AG04449 (cell line): ENCODE results near the gene PIGP.
"Not testable (repeated sequence)": the region's sequence is repeated elsewhere in the genome, so short reads cannot be mapped to it uniquely, and the experiment has no call there.

ENCODE experiments used
- CTCF ChIA-PET: fragments of 350-600 bp; formaldehyde crosslinking; extraction: SDS; loops from one replicate; lab custom pipeline; 2021; ENCODE audit warnings: antibody characterized with exemption; lab: Yijun Ruan, JAX
- POLR2A ChIA-PET: fragments of 400-600, 350-600 bp; formaldehyde crosslinking; extraction: SDS; loops from one replicate; lab custom pipeline; 2020; ENCODE audit warnings: antibody characterized with exemption, inconsistent platforms; lab: Yijun Ruan, JAX
- DNase-seq: peaks from one replicate; pipeline ENCODE4 v3.0.0-alpha.2; 2010; ENCODE audit warnings: low read depth, low spot score
- H3K4me3 ChIP-seq: 2 replicates; pipeline ENCODE4 v1.5.1; 2011; ENCODE audit warnings: low read depth, mild to moderate bottlenecking, control low read depth, low read length
- TF ChIP-seq, protein P1 (sequence below): IDR thresholded peaks from one replicate; pipeline ENCODE4 v1.5.1; 2011; ENCODE audit warnings: mild to moderate bottlenecking, moderate library complexity, low read length, control low read depth, inconsistent platforms; ENCODE audit not compliant: insufficient read depth; ENCODE audit errors: missing control alignments

PIGP gene

DNA sequence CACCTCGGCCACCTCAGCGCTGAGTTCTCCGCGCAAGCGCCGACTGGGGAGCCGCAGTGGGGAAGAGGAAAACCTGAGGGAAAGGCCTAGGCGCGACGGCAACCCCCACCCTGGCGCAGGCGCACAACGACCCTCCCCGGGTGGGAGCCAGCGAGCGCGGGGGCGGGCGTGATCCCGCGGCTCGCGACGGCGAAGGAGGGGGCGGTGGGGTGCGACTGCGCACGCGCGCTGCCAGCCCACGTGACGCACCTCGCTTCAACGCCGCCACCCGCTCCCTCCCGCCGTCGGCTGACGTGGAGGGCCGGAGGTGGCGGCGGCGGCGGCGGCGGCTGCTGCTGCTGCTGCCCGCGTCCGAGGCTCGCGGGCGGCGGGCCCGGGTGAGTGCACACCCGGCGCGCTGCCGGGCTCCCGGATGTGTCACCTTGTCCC is at the start of gene PIGP, which contains the start of gene TTC3:
Gene PIGP (minus strand): TSS at position 84 of the 429 bp plus-strand sequence. CDS start 556 bp downstream, outside the sequence.
Gene TTC3 (plus strand): TSS at position 267 of the 429 bp plus-strand sequence. CDS start 14,004 bp downstream, outside the sequence.
- DNase-seq = no peak
- ChIA-PET CTCF (no interaction called here), POLR2A (no interaction called here)
- TF ChIP-seq, protein P1, sequence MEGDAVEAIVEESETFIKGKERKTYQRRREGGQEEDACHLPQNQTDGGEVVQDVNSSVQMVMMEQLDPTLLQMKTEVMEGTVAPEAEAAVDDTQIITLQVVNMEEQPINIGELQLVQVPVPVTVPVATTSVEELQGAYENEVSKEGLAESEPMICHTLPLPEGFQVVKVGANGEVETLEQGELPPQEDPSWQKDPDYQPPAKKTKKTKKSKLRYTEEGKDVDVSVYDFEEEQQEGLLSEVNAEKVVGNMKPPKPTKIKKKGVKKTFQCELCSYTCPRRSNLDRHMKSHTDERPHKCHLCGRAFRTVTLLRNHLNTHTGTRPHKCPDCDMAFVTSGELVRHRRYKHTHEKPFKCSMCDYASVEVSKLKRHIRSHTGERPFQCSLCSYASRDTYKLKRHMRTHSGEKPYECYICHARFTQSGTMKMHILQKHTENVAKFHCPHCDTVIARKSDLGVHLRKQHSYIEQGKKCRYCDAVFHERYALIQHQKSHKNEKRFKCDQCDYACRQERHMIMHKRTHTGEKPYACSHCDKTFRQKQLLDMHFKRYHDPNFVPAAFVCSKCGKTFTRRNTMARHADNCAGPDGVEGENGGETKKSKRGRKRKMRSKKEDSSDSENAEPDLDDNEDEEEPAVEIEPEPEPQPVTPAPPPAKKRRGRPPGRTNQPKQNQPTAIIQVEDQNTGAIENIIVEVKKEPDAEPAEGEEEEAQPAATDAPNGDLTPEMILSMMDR = no peak
- peak within 1 kb of the TSS; percentile 96 for H3K4me3 ChIP-seq

DNA sequence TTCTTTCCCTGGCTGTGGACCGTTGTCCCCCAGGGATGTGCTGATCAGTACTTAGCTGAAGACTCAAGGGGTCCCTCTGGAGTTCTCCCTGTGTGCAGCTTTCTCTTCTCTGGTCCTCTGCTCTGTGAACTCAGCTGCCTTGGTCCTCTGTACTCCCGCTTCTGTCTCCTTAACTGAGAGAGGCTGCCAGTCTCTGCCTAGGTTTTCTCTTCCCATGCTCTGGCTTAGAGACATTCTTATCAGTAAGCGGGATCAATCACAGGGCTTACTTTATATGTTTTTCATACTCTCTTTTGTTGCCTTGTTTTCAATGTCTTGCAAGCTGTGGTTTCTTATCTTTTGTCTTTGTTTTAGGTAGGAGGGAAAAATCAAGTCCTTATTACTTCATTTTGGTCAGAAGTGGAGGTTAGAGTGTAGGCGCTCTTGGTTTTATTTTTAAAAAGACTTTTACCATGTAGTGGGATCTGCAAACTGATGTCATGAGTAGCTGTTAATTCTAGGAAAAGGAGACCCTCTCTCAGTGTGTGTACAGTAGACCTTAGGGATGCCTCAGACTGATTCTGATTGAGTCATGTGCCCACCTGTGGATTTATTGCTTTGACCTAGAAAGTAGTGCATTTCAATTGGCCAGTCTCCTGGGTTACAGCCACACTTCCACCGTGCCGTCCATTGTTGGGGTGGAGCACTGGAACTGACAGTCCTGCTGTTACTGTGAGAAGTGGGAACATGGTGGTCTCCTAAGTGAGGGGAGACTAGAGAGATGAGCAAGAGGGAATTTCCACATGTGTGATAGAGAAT is 46.7 kb upstream of the PIGP start:
- TF ChIP-seq, protein P1 = no peak
- H3K4me3 ChIP-seq = no peak overlapping the region
- ChIA-PET POLR2A (interaction anchor here (0.7 kb wide), 1 partner anchor 11 kb away, joined by 3 read pairs; no protein-coding TSS in a partner anchor), CTCF (interaction anchor here (0.6 to 1.8 kb wide), 4 partner anchors 22 to 143 kb away, joined by 3 to 4 read pairs (median 4); no protein-coding TSS in a partner anchor)
- no peak for DNase-seq

DNA sequence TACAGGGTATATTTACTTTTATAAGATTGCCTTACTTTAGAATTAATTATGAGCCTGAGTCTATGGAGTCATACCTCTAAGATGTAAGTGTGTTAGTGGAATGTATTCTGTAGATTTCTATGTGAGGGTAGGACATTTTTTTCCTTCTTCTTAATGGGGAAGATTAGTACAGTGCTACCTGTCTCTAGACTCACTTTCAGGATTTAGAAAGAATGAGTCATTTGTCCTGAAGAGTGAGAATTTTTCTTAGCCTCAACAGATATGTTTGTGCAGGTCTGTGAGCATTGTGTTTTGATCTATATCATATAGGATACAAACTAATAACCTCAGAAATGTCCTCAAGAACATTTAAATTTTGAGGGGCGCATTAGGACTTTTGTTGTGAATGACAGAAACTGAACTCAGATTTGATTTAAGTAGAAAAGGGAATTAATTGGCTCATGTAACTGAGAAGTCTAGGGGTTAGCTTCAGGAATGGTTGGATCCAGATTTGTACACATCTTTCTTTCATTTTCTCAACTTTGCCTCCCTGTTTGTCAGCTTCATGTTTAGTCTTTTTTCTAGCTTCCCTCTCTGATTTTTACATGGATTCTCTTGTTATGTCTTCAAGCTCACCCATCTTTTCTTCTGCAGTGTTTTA is 45.4 kb upstream of the PIGP start:
- TF ChIP-seq, protein P1 = no peak
- H3K4me3 ChIP-seq = no peak overlapping the region
- ChIA-PET POLR2A (no interaction called here), CTCF (interaction anchor here (1.3 kb wide), 1 partner anchor 141 kb away, joined by 4 read pairs; no protein-coding TSS in a partner anchor)
- DNase-seq = no peak

DNA sequence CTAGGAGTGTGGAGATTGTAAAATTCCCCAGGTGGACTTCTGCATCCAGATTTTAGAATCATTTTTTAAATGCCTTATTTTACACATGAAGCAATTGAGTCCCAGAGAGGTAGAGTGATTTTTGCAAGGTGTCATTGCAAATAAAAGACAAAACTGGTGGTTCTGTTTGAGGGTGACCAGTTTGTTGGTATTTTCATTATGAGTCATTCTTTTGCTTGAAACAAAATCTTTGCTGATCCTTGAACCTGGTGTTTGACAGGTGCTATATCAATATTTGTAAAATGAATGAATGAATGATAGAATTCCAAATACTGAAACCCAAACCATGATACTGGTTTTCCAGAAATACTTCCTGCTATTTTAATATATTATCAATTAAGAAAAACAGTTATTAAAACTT is 44.3 kb upstream of the PIGP start:
- CTCF ChIA-PET = no interaction called here
- POLR2A ChIA-PET = no interaction called here
- no peak overlapping the region for H3K4me3 ChIP-seq
- TF ChIP-seq, protein P1 = no peak
- no peak for DNase-seq

DNA sequence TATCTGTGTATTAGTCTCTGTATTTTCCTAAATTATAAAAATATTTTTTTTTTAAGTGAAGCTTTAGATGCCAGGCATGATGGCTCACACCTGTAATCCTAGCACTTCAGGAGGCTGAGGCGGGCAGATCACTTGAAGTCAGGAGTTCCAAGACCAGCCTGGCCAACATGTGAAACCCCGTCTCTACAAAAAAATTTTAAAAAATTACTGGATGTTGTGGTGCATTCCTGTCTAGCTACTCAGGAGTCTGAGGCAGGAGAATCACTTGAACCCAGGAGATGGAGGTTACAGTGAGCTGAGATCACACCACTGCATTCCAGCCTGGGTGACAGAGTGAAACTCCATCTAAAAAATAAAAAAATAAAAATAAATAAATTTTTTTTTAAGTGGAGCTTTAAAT is 43.6 kb upstream of the PIGP start:
- H3K4me3 ChIP-seq, POLR2A ChIA-PET, CTCF ChIA-PET, DNase-seq: not testable (repeated sequence)

DNA sequence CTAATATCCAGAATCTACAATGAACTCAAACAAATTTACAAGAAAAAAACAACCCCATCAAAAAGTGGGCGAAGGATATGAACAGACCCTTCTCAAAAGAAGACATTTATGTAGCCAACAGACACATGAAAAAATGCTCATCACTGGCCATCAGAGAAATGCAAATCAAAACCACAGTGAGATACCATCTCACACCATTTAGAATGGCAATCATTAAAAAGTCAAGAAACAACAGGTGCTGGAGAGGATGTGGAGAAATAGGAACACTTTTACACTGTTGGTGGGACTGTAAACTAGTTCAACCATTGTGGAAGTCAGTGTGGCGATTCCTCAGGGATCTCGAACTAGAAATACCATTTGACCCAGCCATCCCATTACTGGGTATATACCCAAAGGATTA is 41.4 kb upstream of the PIGP start:
- H3K4me3 ChIP-seq, CTCF ChIA-PET, POLR2A ChIA-PET, DNase-seq: not testable (repeated sequence)

DNA sequence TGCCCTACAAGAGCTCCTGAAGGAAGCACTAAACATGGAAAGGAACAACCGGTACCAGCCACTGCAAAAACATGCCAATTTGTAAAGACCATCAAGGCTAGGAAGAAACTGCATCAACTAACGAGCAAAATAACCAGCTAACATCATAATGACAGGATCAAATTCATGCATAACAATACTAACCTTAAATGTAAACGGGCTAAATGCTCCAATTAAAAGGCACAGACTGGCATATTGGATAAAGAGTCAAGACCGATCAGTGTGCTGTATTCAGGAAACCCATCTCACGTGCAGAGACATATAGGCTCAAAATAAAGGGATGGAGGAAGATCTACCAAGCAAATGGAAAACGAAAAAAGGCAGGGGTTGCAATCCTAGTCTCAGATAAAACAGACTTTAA is 38.2 kb upstream of the PIGP start:
- POLR2A ChIA-PET, DNase-seq, H3K4me3 ChIP-seq, CTCF ChIA-PET: not testable (repeated sequence)
